ENCODE measurements around the gene TPPP2.

DNA sequence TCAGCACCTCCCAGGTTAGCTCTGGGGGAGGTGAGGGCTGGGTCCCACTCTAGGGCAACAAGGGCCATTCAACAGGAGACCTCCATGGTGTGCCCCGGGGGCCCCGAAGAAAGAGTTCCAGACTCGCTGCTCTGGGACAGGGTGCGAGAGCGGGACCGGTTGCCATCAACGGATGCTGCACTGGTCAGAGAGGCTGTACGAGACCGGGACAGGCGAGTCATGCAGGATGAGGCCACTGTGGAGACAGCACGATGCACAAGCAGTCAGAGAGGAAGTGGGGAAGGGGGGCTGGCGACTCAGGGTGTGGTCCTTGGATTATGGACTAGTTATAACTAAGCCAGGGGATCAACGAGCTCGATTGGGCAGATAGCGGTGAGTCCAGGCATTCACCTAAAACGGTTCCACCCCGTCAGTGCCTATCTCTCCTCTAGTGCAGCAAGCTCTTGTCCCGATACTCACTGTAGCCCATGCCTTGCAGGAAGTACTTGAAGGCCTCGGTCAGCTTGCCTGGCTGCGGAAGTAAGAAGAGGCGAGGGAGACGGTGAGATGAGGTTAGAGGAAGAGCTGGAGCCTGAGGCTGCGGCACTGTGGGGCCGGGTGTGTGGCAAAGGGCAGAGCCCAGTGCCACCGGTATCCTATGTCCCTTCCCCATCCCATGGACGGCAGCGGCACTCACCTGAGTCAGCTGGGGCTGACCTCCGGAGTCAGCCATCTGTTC lies 12.3 kb upstream of the TPPP2 start:
- TF ChIP-seq, protein P1, sequence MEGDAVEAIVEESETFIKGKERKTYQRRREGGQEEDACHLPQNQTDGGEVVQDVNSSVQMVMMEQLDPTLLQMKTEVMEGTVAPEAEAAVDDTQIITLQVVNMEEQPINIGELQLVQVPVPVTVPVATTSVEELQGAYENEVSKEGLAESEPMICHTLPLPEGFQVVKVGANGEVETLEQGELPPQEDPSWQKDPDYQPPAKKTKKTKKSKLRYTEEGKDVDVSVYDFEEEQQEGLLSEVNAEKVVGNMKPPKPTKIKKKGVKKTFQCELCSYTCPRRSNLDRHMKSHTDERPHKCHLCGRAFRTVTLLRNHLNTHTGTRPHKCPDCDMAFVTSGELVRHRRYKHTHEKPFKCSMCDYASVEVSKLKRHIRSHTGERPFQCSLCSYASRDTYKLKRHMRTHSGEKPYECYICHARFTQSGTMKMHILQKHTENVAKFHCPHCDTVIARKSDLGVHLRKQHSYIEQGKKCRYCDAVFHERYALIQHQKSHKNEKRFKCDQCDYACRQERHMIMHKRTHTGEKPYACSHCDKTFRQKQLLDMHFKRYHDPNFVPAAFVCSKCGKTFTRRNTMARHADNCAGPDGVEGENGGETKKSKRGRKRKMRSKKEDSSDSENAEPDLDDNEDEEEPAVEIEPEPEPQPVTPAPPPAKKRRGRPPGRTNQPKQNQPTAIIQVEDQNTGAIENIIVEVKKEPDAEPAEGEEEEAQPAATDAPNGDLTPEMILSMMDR (IDR thresholded peaks at IDR 0.05) = no peak
- TF ChIP-seq ZFX (IDR thresholded peaks at IDR 0.05; ENCODE audit: borderline replicate concordance) = no peak
